ENCODE measurements around the gene NDUFV2. TPM values are rescaled to one million over a fixed set of nuclear protein-coding genes. Genes with fewer than 3 reads are reported as not detected.

Gene NDUFV2
- total and polyA plus RNA-seq, 2 of the 13 experiments (the other 11 are each of a cell fraction or from before 2014, with no cell fraction given) = 216 to 299 TPM

DNA sequence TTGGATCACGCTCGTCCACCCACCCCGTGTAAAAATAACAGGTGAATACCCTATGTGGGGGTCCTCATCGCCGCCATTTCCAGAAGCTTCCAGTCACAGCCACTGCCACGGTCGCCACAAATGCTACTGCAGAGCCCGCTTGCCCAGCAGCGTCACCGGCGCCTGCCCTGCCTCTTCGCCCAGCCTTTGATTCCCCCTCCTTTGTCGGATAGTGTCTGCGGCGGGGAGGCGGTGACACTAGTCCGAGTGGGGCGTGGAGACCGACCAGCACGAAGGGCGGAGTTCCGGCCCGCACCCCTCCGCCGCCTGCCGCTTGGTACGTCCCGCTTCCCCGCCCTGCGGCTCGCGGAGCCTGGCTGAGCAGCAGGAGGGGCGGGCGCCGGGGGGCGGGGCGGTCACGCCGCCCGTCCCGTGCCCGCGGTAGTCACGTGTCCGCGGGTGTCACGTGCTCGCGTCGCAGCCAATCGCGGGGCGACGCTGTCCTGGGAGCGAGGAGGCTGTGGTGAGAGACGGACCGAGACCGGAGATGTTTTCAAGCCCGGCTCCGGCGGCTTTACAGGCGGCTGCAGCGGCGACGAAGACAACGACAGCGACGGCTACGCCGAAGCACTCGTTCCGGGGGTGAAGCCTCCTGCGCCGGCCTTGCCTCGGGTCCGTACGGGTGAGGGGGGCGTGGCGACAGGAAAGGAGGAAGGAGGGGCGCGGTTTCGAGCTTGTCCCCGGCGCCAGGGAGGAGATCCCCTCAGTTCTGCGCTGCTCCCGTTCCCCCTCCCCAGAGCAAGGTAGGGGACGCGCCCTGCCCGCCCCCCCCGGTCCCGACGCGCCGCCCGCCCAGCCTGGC, 34.0 kb downstream of the NDUFV2 start, which contains the start of gene ANKRD12 (continued):
- TF ChIP-seq, protein P1, sequence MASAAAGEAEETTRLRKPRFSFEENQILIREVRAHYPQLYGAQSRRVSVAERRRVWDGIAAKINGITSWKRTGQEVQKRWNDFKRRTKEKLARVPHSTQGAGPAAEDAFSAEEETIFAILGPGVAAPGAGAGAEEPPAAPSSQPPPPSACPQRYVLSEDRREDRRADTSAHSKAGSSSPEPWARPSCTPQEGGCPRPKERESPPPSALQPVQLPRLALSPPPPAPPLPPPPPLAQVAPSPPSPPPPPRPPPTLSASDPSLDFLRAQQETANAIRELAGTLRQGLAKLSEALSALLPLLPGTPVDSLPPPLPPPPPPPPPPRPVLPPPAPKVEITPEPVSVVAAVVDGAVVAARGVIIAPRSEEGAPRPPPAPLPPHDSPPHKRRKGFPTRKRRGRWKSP (CRISPR knock-in tag; IDR thresholded peaks at IDR 0.05) = no peak
- TF ChIP-seq, protein P2, sequence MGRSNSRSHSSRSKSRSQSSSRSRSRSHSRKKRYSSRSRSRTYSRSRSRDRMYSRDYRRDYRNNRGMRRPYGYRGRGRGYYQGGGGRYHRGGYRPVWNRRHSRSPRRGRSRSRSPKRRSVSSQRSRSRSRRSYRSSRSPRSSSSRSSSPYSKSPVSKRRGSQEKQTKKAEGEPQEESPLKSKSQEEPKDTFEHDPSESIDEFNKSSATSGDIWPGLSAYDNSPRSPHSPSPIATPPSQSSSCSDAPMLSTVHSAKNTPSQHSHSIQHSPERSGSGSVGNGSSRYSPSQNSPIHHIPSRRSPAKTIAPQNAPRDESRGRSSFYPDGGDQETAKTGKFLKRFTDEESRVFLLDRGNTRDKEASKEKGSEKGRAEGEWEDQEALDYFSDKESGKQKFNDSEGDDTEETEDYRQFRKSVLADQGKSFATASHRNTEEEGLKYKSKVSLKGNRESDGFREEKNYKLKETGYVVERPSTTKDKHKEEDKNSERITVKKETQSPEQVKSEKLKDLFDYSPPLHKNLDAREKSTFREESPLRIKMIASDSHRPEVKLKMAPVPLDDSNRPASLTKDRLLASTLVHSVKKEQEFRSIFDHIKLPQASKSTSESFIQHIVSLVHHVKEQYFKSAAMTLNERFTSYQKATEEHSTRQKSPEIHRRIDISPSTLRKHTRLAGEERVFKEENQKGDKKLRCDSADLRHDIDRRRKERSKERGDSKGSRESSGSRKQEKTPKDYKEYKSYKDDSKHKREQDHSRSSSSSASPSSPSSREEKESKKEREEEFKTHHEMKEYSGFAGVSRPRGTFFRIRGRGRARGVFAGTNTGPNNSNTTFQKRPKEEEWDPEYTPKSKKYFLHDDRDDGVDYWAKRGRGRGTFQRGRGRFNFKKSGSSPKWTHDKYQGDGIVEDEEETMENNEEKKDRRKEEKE (IDR thresholded peaks at IDR 0.05) = no peak
- no peak for TF ChIP-seq NR2F1 (CRISPR knock-in tag; IDR thresholded peaks at IDR 0.05)
- no peak for TF ChIP-seq HDAC6 (IDR thresholded peaks at IDR 0.05; ENCODE audit: low read depth, low read length)
- peak; percentile 87 for TF ChIP-seq ZNF343 (CRISPR knock-in tag; IDR thresholded peaks at IDR 0.05)
- TF ChIP-seq ZSCAN25 (CRISPR knock-in tag; IDR thresholded peaks at IDR 0.05) = no peak
- TF ChIP-seq MZF1 (CRISPR knock-in tag; IDR thresholded peaks at IDR 0.05; ENCODE audit: borderline replicate concordance) = no peak
- TF ChIP-seq, protein P3, sequence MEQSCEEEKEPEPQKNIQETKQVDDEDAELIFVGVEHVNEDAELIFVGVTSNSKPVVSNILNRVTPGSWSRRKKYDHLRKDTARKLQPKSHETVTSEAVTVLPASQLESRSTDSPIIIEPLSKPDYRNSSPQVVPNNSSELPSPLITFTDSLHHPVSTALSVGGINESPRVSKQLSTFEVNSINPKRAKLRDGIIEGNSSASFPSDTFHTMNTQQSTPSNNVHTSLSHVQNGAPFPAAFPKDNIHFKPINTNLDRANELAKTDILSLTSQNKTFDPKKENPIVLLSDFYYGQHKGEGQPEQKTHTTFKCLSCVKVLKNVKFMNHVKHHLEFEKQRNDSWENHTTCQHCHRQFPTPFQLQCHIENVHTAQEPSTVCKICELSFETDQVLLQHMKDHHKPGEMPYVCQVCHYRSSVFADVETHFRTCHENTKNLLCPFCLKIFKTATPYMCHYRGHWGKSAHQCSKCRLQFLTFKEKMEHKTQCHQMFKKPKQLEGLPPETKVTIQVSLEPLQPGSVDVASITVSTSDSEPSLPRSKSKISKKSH (CRISPR knock-in tag; IDR thresholded peaks at IDR 0.05; ENCODE audit: borderline replicate concordance) = peak; percentile 18; the same call in 1 of the 2 replicates
- no peak for TF ChIP-seq TBP (CRISPR knock-in tag; IDR thresholded peaks at IDR 0.05)
- TF ChIP-seq MYC (CRISPR knock-in tag; IDR thresholded peaks at IDR 0.05; ENCODE audit: borderline replicate concordance) = peak; percentile 87
- peak; percentile 41; the same call in 1 of the 2 replicates for TF ChIP-seq NR1H2 (CRISPR knock-in tag; IDR thresholded peaks at IDR 0.05; ENCODE audit: borderline replicate concordance, low read depth)
- TF ChIP-seq JUN (CRISPR knock-in tag; IDR thresholded peaks at IDR 0.05) = peak; percentile 73
- no peak for TF ChIP-seq CEBPB (IDR thresholded peaks at IDR 0.05; ENCODE audit: borderline replicate concordance, low read depth, low read length)
- TF ChIP-seq ZNF451 (CRISPR knock-in tag; IDR thresholded peaks at IDR 0.05) = 0 out of 2 replicates have a peak, but pooled peaks have one; percentile 30
- TF ChIP-seq ZNF530 (CRISPR knock-in tag; IDR thresholded peaks at IDR 0.05; ENCODE audit: low read depth) = no peak
- no peak for TF ChIP-seq HMG20B (CRISPR knock-in tag; conservative IDR thresholded peaks at IDR 0.05)
- TF ChIP-seq, protein P4, sequence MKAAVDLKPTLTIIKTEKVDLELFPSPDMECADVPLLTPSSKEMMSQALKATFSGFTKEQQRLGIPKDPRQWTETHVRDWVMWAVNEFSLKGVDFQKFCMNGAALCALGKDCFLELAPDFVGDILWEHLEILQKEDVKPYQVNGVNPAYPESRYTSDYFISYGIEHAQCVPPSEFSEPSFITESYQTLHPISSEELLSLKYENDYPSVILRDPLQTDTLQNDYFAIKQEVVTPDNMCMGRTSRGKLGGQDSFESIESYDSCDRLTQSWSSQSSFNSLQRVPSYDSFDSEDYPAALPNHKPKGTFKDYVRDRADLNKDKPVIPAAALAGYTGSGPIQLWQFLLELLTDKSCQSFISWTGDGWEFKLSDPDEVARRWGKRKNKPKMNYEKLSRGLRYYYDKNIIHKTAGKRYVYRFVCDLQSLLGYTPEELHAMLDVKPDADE (CRISPR knock-in tag; IDR thresholded peaks at IDR 0.05) = no peak
- TF ChIP-seq SKI (IDR thresholded peaks at IDR 0.05; ENCODE audit: partially characterized antibody) = peak; percentile 76
- TF ChIP-seq NR2C2 (CRISPR knock-in tag; IDR thresholded peaks at IDR 0.05; ENCODE audit: borderline replicate concordance) = peak; percentile 66
- TF ChIP-seq NCOA5 (CRISPR knock-in tag; IDR thresholded peaks at IDR 0.05) = no peak
- no peak for TF ChIP-seq NR2F2 (IDR thresholded peaks at IDR 0.05; ENCODE audit: borderline replicate concordance, low read depth)
- TF ChIP-seq FOXO1 (CRISPR knock-in tag; IDR thresholded peaks at IDR 0.05) = no peak
- no peak; the same call in 1 of the 2 replicates for TF ChIP-seq NCOR1 (IDR thresholded peaks at IDR 0.05; ENCODE audit: borderline replicate concordance, low read length)
- peak; percentile 19; the same call in 1 of the 2 replicates for TF ChIP-seq RXRB (CRISPR knock-in tag; IDR thresholded peaks at IDR 0.05; ENCODE audit: borderline replicate concordance)
